ENCODE data around the gene KCNE4.

The KCNE4 gene

DNA sequence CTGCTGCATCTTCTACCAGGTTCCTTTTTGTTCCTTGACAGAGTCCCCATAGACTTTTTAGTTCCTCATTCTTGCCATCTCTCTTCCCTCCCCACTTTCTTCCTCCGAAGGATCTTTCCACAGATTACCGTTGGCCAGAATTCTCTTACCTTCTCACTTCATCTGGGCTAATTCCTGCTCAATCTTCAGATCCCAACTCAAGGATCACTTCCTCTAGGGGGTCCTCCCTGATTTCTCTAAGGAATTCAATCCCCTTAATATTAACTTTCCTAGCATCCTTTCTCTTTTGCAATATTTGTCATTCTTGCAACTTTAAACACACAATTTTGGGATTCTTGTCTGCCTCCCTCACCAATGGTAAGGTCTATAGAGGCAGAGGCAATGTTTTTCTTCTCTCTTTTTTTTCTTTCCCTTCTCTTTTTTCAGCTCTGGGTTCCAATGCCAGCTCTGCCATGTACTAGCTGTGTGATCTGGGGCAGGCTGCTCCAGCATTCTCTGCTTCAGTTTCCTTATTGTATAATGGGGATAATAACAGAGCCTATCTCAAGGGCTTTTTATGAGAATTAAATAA is 5.4 kb upstream of the KCNE4 start:
- Histone ChIP-seq H3K9me3 (no peaks in the 10 kb centered on the region), H3K27me3 (no peaks in the 10 kb centered on the region), H3K4me3 (no peak overlapping the region), H3K4me1 (peaks cover 0 to 63% (median 20%) of the 10 kb centered on the region in 4 donors), H3K36me3 (no peaks in the 10 kb centered on the region), H3K27ac (peak overlapping the region; percentile 75 to 80)
- intact Hi-C loops (cut with DNase I; ENCODE audit: low total_unique reads): loop anchor here (2.0 kb wide), 1 partner anchor 54 kb away; no protein-coding TSS in a partner anchor
- DNase-seq: no peak
- TF ChIP-seq, protein P1, sequence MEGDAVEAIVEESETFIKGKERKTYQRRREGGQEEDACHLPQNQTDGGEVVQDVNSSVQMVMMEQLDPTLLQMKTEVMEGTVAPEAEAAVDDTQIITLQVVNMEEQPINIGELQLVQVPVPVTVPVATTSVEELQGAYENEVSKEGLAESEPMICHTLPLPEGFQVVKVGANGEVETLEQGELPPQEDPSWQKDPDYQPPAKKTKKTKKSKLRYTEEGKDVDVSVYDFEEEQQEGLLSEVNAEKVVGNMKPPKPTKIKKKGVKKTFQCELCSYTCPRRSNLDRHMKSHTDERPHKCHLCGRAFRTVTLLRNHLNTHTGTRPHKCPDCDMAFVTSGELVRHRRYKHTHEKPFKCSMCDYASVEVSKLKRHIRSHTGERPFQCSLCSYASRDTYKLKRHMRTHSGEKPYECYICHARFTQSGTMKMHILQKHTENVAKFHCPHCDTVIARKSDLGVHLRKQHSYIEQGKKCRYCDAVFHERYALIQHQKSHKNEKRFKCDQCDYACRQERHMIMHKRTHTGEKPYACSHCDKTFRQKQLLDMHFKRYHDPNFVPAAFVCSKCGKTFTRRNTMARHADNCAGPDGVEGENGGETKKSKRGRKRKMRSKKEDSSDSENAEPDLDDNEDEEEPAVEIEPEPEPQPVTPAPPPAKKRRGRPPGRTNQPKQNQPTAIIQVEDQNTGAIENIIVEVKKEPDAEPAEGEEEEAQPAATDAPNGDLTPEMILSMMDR (IDR thresholded peaks at IDR 0.05): no peak

DNA sequence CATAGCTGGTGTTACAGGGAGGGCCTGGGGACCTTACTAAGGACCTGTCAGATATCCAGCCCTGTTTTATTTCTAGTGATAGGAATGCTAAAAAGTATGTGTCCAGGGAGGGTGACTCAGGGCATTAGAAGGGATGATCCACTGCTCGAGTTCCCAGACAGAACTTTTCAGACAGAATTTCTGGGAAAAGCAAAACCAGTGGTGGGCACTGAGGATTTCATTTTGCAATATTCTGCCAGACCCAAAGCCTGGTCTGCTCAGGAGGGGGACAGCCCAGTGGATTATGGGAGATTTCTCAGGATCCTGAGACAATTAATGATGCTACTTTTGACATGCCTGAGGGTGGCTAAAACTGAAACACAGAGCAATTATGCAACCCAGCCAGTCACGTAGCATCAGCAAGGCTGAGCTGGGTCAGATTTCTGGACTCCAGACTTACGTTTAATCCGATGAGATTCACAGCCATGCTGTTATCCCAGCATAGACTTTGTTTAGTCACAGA is 4.7 kb upstream of the KCNE4 start:
- peaks cover 0 to 56% (median 20%) of the 10 kb centered on the region in 4 donors for H3K4me1 ChIP-seq
- TF ChIP-seq, protein P1 (IDR thresholded peaks at IDR 0.05): no peak
- H3K27me3 ChIP-seq: no peaks in the 10 kb centered on the region
- peak in 1 of 2 donors; percentile 72 for DNase-seq
- no peaks in the 10 kb centered on the region for H3K36me3 ChIP-seq
- H3K27ac ChIP-seq: peak overlapping the region; percentile 75 to 80
- H3K4me3 ChIP-seq: no peak overlapping the region
- intact Hi-C loops (cut with DNase I; ENCODE audit: low total_unique reads): loop anchor here (2.0 kb wide), 1 partner anchor 55 kb away; no protein-coding TSS in a partner anchor
- H3K9me3 ChIP-seq: no peaks in the 10 kb centered on the region

DNA sequence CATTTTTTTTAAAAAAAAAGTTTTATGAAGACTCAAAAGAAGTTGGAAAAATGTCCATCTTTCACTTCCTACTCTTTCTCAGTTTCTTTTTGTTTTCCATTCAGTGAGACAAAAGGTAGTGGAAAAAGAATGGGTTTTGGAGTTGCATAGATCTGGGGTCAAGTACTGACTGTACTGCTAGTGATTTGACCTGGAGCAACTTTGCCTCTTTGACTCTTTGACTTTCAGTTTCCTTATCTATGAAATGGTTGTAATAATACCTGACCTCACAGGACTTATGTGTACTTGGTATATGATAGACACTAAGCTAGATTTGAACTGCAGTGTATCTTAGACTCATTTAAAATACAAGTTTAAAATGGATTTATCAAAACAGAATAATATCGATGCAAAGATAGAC is 3.5 kb upstream of the KCNE4 start:
- no peak overlapping the region for H3K4me3 ChIP-seq
- H3K36me3 ChIP-seq: no peaks in the 10 kb centered on the region
- H3K27ac ChIP-seq: peak overlapping the region; percentile 75 to 80
- TF ChIP-seq, protein P1 (IDR thresholded peaks at IDR 0.05): no peak
- no peak for DNase-seq
- H3K4me1 ChIP-seq: peaks cover 0 to 44% (median 19%) of the 10 kb centered on the region in 4 donors
- H3K27me3 ChIP-seq: no peaks in the 10 kb centered on the region
- no peaks in the 10 kb centered on the region for H3K9me3 ChIP-seq
- intact Hi-C loops (cut with DNase I; ENCODE audit: low total_unique reads): no loop called here

DNA sequence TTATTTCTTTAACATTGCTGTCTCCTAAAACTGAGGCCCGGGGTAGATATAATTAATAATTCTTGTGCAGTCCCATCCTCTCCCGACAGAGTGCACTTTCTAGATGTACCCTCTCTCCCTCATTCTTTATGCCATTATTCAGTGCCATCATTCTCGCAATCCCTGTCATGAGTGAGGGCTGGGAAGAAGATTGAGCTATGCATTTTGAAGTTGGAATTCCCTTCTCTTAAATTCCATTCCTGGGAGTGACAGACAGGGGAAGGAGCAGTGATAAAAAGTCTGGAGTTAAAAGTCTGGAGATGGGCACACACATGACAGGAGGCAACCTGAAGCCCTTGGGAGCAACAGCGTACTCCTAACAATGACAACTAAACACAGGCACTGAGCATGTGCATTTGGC is 2.6 kb upstream of the KCNE4 start:
- no peak overlapping the region for H3K4me3 ChIP-seq
- H3K9me3 ChIP-seq: no peaks in the 10 kb centered on the region
- TF ChIP-seq, protein P1 (IDR thresholded peaks at IDR 0.05): no peak
- no peak overlapping the region for H3K27ac ChIP-seq
- intact Hi-C loops (cut with DNase I; ENCODE audit: low total_unique reads): no loop called here
- peaks cover 0 to 39% (median 19%) of the 10 kb centered on the region in 4 donors for H3K4me1 ChIP-seq
- H3K36me3 ChIP-seq: no peaks in the 10 kb centered on the region
- DNase-seq: no peak
- no peaks in the 10 kb centered on the region for H3K27me3 ChIP-seq

DNA sequence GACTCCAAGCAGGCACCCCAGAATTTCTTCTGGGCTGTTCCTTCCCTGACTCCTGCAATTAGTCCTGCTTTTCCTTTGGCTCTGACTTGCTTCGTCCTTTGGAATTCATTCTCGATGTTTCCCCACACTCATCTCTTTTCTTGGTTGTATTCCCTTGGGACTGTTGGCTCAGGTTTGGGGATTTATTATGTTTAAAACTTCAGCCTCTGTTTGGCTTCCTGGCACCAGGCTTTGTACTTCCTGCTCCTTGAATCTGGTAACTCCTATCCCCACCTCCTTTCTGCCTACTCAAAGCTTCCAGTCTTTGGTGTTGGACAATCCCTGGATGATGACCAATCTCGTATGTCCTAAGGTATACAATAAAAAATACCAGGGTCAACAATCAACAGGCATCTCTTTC is 1.8 kb upstream of the KCNE4 start:
- intact Hi-C loops (cut with DNase I; ENCODE audit: low total_unique reads): loop anchor here (5.0 kb wide), 1 partner anchor 417 kb away; no protein-coding TSS in a partner anchor
- Histone ChIP-seq H3K36me3 (no peaks in the 10 kb centered on the region), H3K27ac (peak overlapping the region; percentile 92 to 94), H3K27me3 (no peaks in the 10 kb centered on the region), H3K9me3 (no peaks in the 10 kb centered on the region), H3K4me1 (peaks cover 0 to 39% (median 19%) of the 10 kb centered on the region in 4 donors), H3K4me3 (no peak overlapping the region)
- no peak for DNase-seq
- TF ChIP-seq, protein P1 (IDR thresholded peaks at IDR 0.05): no peak

Measured in tibial artery (tissue), 4 donors.